ENCODE data around the gene PALD1. TPM values are rescaled to one million over a fixed set of nuclear protein-coding genes. Genes with fewer than 3 reads are reported as not detected.
A peak's percentile ranks its signal among the peaks of the same experiment; 100 is the strongest.

The PALD1 gene
- total and polyA plus RNA-seq, 9 of the 15 experiments (the other 6 are each of a cell fraction or from before 2014, with no cell fraction given) = 0.03 to 0.29 (median 0.09) TPM; not detected in 2

DNA sequence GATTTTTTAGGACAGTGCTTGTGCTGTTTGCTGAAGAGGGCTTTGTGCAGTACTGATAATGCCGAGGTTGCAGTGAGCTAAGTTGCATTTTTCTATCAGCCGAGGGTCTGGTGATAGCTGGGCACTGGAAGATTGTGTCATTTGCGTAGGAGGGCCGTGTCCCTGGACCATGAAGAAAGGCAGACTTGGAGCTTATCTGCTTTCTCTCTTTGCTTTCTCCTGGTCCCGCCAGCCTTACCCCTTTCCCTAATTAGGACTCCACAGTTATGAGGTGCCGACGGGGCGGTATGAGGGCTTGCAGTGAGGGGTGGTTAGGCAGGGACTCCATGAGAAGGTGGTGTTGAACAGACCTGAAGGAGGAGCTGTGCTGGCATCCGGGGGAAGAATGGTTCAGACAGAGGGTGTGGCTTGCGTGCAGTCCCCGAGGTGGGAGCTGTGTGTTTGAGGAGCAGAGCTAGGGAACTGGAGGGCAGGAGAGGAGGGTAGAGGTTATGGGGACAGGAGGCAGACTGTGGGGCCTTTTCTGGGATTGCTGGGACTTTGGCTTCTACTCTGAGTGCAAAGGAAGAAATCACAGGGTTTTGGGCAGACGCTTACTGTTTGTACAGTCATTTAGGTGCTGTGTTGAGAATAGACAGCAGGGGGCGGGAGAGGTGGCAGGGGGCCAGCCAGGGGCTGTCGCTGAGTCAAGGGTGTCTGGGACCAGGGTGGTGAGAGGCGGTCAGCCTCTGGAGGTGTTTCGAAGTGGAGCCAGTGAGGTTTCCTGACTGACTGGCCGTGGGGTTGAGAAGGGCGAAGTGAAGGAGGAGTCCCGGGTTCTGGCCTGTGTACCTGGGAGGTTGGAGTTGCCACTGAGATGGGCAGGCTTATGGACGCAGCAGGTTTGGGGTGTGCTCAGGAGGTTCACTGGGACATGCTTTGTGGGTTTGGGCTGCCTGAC is 80.6 kb downstream of the PALD1 start (continued):
- TF ChIP-seq ZNF79 (CRISPR knock-in tag; IDR thresholded peaks at IDR 0.05; ENCODE audit: low read depth) = no peak
- TF ChIP-seq, protein P1, sequence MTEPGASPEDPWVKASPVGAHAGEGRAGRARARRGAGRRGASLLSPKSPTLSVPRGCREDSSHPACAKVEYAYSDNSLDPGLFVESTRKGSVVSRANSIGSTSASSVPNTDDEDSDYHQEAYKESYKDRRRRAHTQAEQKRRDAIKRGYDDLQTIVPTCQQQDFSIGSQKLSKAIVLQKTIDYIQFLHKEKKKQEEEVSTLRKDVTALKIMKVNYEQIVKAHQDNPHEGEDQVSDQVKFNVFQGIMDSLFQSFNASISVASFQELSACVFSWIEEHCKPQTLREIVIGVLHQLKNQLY (CRISPR knock-in tag; conservative IDR thresholded peaks at IDR 0.05) = no peak
- TF ChIP-seq HNRNPK (IDR thresholded peaks at IDR 0.05; ENCODE audit: low read depth, low read length, poor library complexity, severe bottlenecking) = no peak
- no peak for TF ChIP-seq RBM14 (IDR thresholded peaks at IDR 0.05; ENCODE audit: borderline replicate concordance, insufficient read depth, low read depth, low read length)
- 0 out of 2 replicates have a peak, but pooled peaks have one; percentile 12 for TF ChIP-seq ZNF589 (CRISPR knock-in tag; IDR thresholded peaks at IDR 0.05; ENCODE audit: low read depth)
- TF ChIP-seq KAT7 (CRISPR knock-in tag; IDR thresholded peaks at IDR 0.05; ENCODE audit: borderline replicate concordance) = no peak; the same call in none of the 2 replicates
- no peak for TF ChIP-seq ZNF318 (IDR thresholded peaks at IDR 0.05; ENCODE audit: borderline replicate concordance in 1 of 2, low read depth in 1 of 2)
- no peak for TF ChIP-seq SREBF2 (CRISPR knock-in tag; IDR thresholded peaks at IDR 0.05)
- no peak for TF ChIP-seq RBM34 (IDR thresholded peaks at IDR 0.05; ENCODE audit: borderline replicate concordance, insufficient read depth, low read length)
- TF ChIP-seq STAT6 (CRISPR knock-in tag; IDR thresholded peaks at IDR 0.05) = no peak
- no peak for TF ChIP-seq ZNF586 (CRISPR knock-in tag; conservative IDR thresholded peaks at IDR 0.05)
- TF ChIP-seq ZNF717 (CRISPR knock-in tag; IDR thresholded peaks at IDR 0.05) = no peak; the same call in 1 of the 2 replicates
- TF ChIP-seq FOS (IDR thresholded peaks at IDR 0.05; ENCODE audit: extremely low read depth, insufficient read length) = no peak
- TF ChIP-seq MEF2D (tag; conservative IDR thresholded peaks at IDR 0.05; ENCODE audit: low read depth) = no peak
